GM19438 (cell line): ENCODE measurements around the gene PDE1C.

ENCODE experiments used
- ATAC-seq: cut with Tn5 transposase; IDR thresholded peaks from one replicate; pipeline ENCODE4 v1.9.1; 2021; ENCODE audit warnings: low read depth; ENCODE audit not compliant: unreplicated experiment

PDE1C gene

DNA sequence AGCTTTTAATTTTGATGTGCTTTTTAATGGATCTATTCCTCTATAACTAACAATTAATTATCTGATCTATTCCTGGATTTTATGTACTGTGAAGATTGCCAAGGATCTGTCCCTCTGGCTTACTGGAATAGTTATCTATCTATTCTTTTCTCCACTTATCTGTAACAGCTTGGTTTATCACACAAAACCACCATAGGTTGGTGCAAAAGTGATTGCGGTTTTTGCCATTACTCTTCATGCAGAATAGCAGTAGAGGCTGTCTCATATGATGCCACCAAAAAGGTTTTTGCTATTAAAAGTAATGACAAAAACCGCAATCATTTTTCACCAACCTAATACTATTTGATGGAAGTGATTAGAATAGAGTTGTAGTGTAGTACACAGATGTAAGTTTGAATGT is 115.7 kb downstream of the PDE1C start:
- ATAC-seq: no peak

GRCh38 chr7:31953432-31953831 is 116.8 kb downstream of the PDE1C start:
- no peak for ATAC-seq

- ATAC-seq: no peak
These were observed 120.0 kb downstream of the PDE1C start for GRCh38 chr7:31950091-31950755.

DNA sequence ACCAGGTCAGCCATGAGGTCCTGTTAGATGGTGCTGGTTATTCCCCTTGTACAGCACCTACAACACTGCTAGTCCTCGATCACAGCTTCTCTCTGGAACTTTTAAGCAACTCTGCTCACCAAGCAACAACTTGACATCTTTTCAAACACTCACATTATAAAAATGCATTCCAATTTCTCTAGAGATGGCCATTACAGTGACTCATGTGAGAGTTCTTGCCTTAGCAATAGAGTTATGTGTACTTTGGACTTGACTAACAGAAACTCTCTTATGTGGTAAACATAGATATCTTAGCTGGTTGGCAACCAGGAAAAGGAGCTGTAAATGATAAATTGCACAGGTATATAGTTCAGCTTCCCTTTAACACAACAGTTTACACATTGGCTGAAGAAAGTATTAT is 122.2 kb downstream of the PDE1C start:
- ATAC-seq: no peak

DNA sequence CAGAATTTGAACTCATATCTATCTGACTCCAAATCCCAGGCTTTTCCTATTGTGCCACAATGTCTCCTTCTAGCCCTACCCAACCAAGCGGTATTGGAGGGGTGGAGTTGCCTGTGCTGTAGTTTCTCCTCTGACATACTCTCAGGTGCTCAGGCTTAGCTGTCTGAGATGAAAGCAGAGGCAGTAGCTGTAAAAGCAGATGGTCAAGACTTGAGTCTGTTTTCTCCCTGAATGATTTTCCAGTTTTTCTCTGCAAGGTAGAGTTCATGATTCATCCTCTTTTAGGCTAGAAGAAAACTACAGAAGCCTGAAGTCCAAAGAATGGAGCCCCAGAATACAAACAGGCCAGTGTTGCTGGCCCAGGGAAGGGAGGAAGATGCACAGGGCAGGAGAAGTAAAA is 130.0 kb downstream of the PDE1C start:
- no peak for ATAC-seq

DNA sequence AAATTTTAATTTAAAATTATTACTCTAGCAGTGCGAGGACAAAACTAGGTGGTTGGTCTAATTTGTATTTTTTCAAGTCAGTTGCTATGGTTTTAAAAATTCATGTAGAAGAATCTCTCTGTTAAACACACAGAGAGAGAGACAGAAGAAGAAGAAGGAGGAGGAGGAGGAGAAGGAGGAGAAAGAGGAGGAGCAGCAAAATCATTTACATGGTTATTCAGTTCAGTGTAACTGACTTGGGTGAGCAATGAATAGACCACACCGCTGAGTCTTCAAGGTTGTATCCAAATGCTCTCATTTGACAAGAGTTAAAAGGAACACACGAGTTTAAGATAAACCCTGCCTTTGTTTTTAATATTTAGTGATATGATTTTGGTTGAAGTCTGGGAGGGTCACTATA is 131.1 kb downstream of the PDE1C start:
- no peak for ATAC-seq

DNA sequence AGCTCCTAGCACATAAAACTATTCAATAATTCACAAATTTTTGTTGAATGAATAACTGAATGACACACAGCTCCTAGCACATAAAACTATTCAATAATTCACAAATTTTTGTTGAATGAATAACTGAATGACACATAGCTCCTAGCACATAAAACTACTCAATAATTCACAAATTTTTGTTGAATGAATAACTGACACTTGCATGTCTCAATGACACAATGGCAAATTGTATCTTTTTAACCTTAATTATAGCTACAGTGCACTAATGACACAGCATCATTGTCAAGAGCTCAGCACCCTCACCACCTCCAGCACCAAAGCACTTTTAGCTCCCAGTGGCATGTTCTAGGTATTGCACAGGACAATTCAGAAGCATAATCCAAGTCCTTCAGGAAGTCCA is 131.6 kb downstream of the PDE1C start:
- ATAC-seq: no peak

- ATAC-seq: no peak
These were observed 132.2 kb downstream of the PDE1C start for GRCh38 chr7:31937982-31938381.

DNA sequence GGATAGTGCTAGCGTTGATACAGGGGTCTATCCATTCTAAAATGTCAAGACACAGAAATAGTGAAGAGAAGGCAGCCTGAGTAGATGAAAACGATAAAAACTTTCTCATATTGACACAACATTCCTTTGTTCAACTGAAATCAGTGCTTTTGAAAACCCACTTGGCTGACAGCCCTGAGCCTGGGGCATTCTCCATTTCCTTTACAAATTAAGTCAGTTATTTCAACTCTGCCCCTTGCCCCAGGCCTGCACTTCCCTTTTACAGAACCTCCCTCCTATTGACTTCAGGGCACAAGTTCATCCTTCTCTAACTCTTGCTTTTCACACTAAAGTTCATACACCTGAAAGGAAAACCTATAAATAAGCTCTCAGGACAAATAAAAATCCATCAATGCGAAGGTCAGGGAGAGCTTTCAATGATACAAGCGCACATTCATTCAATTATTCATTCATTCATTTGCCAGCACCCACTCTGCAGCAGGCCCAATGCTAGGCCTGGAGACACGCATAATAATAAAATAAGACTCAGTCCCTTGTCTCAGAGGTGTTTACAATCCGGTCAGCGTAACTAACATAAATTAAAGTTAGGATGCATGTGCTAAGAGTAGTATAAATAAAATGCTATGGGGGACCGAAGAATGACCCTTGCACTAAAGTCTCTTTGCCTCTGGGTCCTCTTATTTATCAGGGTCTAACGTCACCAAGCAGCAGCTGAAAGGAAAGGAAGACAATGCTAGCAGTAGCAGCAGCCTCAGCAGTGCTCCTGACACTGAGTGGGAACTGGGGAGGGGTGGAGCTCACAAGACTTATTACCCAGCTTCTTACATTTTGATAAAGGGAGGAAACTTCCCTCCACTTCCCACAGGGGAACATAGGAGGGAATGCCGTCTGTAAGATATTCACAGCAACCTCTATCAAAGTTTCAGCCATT is 134.8 kb downstream of the PDE1C start:
- no peak for ATAC-seq

DNA sequence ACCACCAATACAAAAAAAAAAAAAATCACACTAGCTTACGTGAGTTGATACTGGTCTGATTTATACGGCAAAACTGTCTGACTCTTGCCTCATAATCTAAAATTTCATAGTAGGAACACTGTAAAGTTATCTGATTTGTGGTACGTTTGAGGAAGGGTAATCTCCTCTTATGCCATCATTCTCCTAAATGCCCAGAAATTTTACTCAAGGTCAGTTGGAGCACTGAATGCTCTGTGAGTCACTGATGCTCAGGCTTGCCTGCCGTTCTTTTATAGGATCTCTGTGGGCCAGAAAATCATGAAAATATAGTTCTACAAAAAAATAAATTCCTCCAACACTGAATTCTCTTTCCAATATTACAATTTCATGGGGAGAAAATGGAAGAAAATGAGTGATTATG is 135.7 kb downstream of the PDE1C start:
- no peak for ATAC-seq

DNA sequence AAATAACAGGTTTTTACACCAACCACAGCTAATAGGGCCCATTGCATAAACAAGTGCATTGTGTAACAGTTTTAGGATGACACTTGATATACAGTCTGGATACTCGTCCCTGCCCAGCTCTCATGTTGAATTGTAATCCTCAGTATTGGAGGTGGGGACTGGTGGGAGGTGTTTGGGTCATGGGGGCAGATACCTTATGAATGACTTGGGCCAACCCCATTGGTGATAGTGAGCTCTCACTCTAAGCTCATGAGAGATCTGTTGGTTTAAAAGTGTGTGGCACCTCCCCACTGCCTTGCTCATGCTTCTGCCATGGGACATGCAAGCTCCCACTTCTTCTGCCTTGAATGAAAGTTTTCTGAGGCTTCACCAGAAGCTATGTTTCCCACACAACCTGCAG is 136.7 kb downstream of the PDE1C start:
- ATAC-seq: no peak

DNA sequence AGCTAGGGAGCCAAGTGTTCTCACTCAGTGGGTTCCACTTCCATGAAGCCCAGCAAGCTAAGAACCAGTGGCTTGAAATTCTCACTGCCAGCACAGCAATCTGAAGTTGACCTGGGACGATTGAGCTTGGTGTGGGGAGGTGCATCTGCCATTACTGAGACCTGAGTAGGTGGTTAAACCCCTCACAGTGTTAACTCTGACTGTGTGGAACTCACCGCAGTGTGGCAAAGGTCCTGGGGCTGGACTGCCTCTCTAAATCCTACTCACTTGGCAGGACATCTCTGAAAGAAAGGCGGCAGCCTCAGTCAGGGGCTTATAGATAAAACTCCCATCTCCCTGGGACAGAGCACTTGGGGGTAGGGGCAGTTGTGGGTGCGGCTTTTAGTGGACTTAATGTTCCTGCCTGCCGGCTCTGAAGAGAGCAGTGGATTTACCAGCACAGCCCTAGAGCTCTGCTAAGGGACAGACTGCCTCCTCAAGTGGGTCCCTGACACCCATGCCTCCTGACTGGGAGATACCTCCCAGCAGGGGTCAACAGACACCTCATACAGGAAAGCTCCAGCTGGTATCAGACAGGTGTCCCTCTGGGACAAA is 143.1 kb downstream of the PDE1C start:
- no peak for ATAC-seq

DNA sequence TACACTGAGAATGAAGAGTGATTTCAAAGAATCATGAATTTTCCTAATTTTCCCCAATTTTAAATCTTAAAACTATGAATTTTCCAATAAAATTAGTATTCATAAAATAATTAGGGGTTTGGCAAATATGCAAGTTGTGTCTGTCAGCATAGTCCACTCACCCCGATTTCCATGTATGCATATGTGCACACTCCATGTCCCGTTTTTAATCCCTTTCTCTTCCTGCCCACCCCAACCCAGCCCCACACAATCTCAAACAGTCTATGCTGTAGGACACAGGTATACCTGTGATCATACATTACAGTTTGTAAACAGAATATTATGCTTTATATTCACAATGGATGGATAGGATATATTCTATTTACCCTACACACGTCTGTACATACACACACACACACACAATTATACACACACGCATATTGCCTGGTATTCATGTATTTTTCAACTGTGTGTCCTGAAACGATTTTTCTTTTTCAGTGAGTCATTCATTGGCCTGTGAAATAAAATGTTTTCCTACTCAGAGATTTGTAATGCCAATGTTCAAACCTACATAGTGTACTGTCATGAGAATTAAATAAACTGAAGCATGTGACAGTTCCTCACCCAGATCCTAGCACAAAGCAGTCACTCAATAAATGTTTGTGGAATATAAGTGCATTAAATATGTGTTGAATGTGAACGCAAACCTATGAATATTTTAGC is 144.3 kb downstream of the PDE1C start:
- no peak for ATAC-seq

GRCh38 chr7:31924251-31924650 is 146.0 kb downstream of the PDE1C start:
- ATAC-seq: no peak

GRCh38 chr7:31922848-31923247 is 147.4 kb downstream of the PDE1C start:
- ATAC-seq: no peak

- no peak for ATAC-seq
These were observed 149.2 kb downstream of the PDE1C start for GRCh38 chr7:31921047-31921446.

- ATAC-seq: no peak
These were observed 150.4 kb downstream of the PDE1C start for GRCh38 chr7:31919678-31920369.

DNA sequence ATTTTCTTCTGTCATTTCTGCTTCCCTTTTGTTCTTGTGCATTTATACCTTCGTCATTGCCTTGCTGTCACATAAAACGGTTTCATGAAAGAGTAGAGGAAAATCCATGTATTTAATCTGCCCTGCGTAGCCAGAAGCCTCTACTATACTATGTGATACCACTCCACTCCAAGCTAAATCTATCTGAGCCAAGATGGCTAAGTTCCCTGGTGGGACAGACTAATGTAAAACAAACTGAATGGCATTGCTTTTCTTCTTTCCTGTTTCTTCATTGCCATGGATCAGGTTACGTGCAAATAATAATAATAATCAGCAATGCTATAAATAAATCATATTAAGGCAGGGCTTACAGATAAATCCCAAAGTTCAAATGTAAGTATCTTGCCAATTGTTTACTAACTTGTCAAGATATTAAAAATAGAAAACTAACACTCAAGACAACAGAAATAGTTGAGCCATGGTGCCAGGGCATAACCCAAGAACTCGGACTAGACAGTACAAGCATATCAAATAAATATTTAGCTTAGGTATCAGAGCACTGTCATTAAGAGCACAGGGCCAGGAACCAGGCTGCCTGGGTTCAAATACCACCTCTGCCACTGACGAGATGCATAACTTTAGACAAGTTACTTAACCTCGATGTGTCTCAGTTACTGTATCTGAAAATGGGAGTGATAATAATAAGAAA is 151.4 kb downstream of the PDE1C start:
- no peak for ATAC-seq

DNA sequence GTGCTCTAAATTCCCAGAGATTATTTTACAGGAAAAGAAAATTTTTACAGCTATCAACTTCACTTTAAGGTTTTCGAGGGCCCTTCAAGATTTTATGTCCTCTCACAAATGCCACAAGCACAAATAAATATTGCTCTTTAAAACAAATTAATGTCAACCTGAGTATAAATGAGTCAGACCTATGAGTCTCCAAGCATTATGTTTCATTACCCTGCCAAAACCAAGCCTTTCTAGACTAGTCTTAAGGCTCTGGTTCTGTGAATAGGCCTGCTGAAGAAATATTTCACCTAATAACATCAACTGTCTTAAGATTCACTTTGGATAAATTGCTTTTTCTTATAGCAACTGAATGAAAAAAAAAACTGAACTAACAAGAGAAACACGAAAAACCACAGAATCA is 153.0 kb downstream of the PDE1C start:
- ATAC-seq: no peak

DNA sequence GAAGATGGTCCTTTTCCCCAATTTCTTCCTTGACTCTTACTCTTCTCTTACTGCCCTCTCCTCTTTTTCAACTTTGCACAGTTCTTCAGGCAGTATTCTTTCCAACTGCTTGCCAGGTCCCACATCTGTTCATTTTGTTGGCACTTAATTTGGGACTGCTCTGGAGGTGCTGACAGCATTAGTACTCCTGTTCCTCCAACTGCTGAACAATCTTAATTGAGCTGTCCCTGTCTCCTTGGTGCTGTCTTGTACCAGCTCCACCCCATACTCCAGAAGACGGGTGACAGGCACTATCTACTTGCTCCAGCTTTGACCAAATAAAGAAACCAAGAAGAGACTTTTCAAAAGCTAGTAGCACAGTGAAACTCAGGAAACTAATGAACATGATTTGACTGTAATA is 160.0 kb downstream of the PDE1C start:
- ATAC-seq: no peak
